GM20000 (cell line): ENCODE results near the gene PRTG.
A peak's percentile ranks its signal among the peaks of the same experiment; 100 is the strongest.
"Not testable (repeated sequence)": the region's sequence is repeated elsewhere in the genome, so short reads cannot be mapped to it uniquely, and the experiment has no call there.

Experiments
- DNase-seq: peaks from one replicate; pipeline ENCODE4 v3.0.0; 2012; ENCODE audit warnings: low spot score
- CTCF ChIP-seq: IDR thresholded peaks from 2 replicates; pipeline ENCODE4 v1.5.1; 2012; ENCODE audit warnings: mild to moderate bottlenecking, control low read depth; ENCODE audit errors: extremely low read depth, missing control alignments

The PRTG gene

DNA sequence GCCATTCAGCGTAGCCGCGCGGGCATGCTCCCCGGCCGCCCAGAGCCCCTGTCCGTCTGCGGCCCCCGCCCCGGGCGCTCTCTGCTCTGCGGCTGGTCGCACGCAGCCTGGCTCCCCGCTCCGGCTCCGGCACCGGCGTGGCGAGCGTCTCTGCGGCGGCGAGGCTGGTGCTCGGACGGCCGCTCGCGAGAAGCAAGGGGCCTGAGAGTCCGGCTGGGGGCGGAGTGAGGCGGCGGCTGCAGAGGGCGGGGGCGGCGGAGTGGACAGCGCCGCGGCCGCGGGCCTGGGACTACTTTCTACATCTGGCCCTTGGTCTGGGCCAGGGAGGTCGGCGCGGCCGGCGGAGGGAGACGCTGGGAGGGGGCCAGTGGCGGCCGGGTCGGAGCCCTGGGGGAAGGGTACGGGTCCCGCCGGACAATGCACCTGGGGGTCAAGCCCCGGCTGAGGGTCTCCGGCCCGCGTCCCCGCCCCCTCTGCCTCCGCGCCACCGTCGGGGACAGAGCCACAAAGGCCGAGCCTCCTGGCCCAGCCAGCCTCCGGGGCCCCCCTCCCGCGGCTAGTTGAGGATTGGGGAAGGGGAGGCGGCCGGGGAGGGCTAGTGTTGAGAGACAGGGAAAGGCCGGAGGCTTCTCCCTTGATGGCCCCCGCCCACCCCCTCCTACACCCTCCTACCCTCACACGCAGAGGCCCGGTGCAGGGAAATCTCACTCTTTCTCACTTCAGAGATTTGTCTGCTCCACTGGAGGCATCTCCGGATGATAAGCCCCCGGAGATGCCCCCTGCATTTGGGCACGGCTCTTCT is at the start of gene PRTG:
Gene PRTG (minus strand): TSS at position 226 of the 802 bp plus-strand sequence. CDS start 221 bp downstream, at position 5.
- DNase-seq, result peak; percentile 60
- TF ChIP-seq CTCF, result no peak

DNA sequence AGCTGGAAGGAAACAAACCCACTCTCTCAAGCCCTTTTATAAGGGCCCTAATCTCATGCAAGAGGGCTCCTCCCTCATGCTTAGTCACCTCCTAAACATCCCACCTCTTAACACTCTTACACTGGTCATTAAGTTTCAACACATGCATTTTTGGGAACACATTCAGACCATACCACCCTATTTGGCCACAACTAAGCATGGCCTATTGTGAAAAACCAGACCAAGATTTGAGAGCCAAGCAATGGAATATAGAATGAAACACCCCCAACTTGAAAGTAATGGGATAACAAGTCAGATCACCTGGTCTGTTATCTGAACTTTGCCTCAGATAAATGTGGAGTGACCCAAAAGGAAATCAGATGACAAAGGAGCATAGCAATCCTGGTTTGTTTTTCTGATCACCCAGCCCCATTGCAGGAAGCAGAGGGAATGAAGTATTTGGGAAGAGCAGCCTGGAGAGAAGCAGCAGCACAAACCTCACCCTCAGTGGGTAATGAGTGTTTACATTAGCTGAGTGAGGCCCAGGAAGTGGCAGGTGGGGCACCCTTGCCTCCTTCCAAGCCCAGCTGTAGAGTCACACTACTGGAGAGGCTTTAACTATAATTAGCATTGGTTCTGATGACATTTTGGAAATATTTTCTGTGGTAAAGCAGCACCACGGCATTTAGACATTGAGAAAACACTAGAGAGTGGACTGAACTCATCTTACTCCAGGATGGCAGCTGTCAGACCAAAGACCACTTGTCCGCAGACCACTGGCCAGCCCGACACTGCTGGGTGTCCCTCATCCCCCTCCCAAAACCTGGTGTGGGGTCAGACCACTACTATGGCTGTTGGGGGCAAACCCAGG is 48.8 kb upstream of the PRTG start:
- no peak for DNase-seq
- TF ChIP-seq CTCF, result no peak

- TF ChIP-seq CTCF, result peak; percentile 53
- DNase-seq, result peak; percentile 26
Observed at GRCh38 chr15:55789066-55789660, 46.2 kb upstream of the PRTG start.

DNA sequence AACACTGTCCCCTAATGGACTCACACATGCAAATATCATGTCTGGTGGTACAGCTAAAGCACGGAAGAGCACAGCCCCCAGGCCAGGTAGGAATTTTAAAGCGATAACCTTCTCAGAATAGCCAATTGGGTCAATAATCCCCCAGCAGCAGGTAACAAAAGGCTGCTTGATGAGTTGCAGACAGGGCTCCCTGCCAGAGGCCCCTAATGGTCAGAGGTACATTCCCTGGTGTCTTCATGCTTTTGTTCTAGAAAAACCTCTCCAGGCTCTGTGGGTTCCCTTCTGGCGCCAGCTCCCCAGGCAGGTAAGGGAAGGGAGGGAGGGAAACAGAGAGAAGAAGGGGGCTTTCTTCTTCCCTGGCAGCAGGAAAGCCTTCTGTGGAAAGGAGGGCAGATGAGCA is 43.4 kb upstream of the PRTG start:
- TF ChIP-seq CTCF, result no peak
- DNase-seq, result no peak

- not testable (repeated sequence) for DNase-seq
Observed at GRCh38 chr15:55785593-55785992, 42.6 kb upstream of the PRTG start.

- no peak for TF ChIP-seq CTCF
- DNase-seq, result no peak
Observed at GRCh38 chr15:55784286-55784685, 41.3 kb upstream of the PRTG start.

- no peak for DNase-seq
Observed at GRCh38 chr15:55782901-55783300, 39.9 kb upstream of the PRTG start.

More at GRCh38 chr15:55782901-55783300, 39.9 kb upstream of the PRTG start:
- TF ChIP-seq CTCF, result no peak
